Upper lobe of left lung (tissue), 6 donors: ENCODE results near the gene CEP120. TPM values are rescaled to one million over a fixed set of nuclear protein-coding genes. Genes with fewer than 3 reads are reported as not detected.

Experiments
- ATAC-seq, 2 donors: fragments of 200-7000 bp; cut with Tn5 transposase; one replicate each; pipeline ENCODE4 v1.9.1; 2022; ENCODE audit warnings: mild to moderate bottlenecking in 2 of 2, moderate library complexity in 2 of 2; ENCODE audit not compliant: low FRiP score in 2 of 2
- DNase-seq, 2 donors: peaks; one replicate each; pipeline ENCODE4 v3.0.0-alpha.2; 2019 to 2020
- H3K27ac ChIP-seq, 4 donors: fragments of 200-600 bp; sonication (generic); one replicate each; pipeline ENCODE4 v1.5.1; 2016 to 2019
- H3K27me3 ChIP-seq, 4 donors: fragments of 200-600 bp; sonication (generic); one replicate each; pipeline ENCODE4 v1.5.1; 2017 to 2019
- H3K36me3 ChIP-seq, 4 donors: fragments of 200-600 bp; sonication (generic); one replicate each; pipeline ENCODE4 v1.5.1; 2016 to 2019
- H3K4me1 ChIP-seq, 4 donors: fragments of 200-600 bp; sonication (generic); one replicate each; pipeline ENCODE4 v1.5.1; 2018 to 2019
- H3K4me3 ChIP-seq, 4 donors: fragments of 200-600 bp; sonication (generic); one replicate each; pipeline ENCODE4 v1.5.1; 2017 to 2019; ENCODE audit warnings: mild to moderate bottlenecking in 2 of 4, moderate library complexity in 1 of 4
- H3K9me3 ChIP-seq, 4 donors: fragments of 200-600 bp; sonication (generic); one replicate each; pipeline ENCODE4 v1.5.1; 2018 to 2019
- CTCF ChIP-seq, 6 experiments: fragments of 450-650 bp in 4 of 6; fragments of 200-600 bp in 2 of 6; sonication (generic) in 2 of 6; IDR thresholded peaks; one replicate each; pipeline ENCODE4 v1.5.1; 2016 to 2019; ENCODE audit warnings: antibody characterized with exemption in 6 of 6
- EP300 ChIP-seq, 4 donors: sonication (generic); formaldehyde crosslinking; IDR thresholded peaks; one replicate each; pipeline ENCODE4 v1.5.1; 2017; ENCODE audit warnings: antibody characterized with exemption in 4 of 4, control low read depth in 2 of 4
- POLR2A ChIP-seq, 4 donors: fragments of 450-650 bp; IDR thresholded peaks; one replicate each; pipeline ENCODE4 v1.5.1; 2016 to 2017; ENCODE audit warnings: antibody characterized with exemption in 4 of 4, mild to moderate bottlenecking in 2 of 4
- POLR2AphosphoS5 ChIP-seq, 2 donors: sonication (generic); formaldehyde crosslinking; IDR thresholded peaks; one replicate each; pipeline ENCODE4 v1.5.1; 2017; ENCODE audit warnings: antibody characterized with exemption in 2 of 2
- WGBS, 2 donors: methylation state at CpG; one replicate each; pipeline ENCODE4 v1.1.5; 2017 to 2018; 5-methylcytosine and 5-hydroxymethylcytosine counted together
- total RNA-seq, 6 donors: library from RNA; depleted of rRNA in 4 of 6; stranded (reverse); fragments of >200 nt in 4 of 6; gene quantifications; one replicate each; pipeline versions ENCODE4 v1.1.0 to v1.2.1, GENCODE V29; 2016 to 2021
- donor health status: DM: no; HTN: no; CAD: no; lungs with moderate emphysema.
- donor health status: DM: no; HTN: yes; CAD: no; lungs with severe emphysema.

The CEP120 gene
- total RNA-seq, 6 donors from 2014 or later: 13.2 to 43.0 (median 22.1) TPM

GRCh38 chr5:123448017-123448617 lies 24.9 kb upstream of the CEP120 start:
- Histone ChIP-seq H3K4me1 (peaks cover 0 to 6% (median 1%) of the 10 kb centered on the region in 4 donors), H3K27me3 (no peaks in the 10 kb centered on the region), H3K36me3 (no peaks in the 10 kb centered on the region), H3K4me3 (no peak overlapping the region), H3K27ac (no peak overlapping the region), H3K9me3 (no peaks in the 10 kb centered on the region)
- no peak for TF ChIP-seq POLR2AphosphoS5 (IDR thresholded peaks at IDR 0.05)
- TF ChIP-seq CTCF (IDR thresholded peaks at IDR 0.05): no peak
- no peak for TF ChIP-seq EP300 (IDR thresholded peaks at IDR 0.05)
- TF ChIP-seq POLR2A (IDR thresholded peaks at IDR 0.05): no peak
- WGBS, 2 donors: 71 to 90% methylated on average over 3 of the region's 3 CpGs
- ATAC-seq (no peak), DNase-seq (no peak)

- DNase-seq (no peak), ATAC-seq (no peak)
- TF ChIP-seq CTCF (IDR thresholded peaks at IDR 0.05) (no peak), POLR2AphosphoS5 (IDR thresholded peaks at IDR 0.05) (no peak), EP300 (IDR thresholded peaks at IDR 0.05) (no peak), POLR2A (IDR thresholded peaks at IDR 0.05) (no peak)
- 73 to 82% methylated on average over 3 of the region's 3 CpGs for WGBS, 2 donors
- Histone ChIP-seq H3K9me3 (no peaks in the 10 kb centered on the region), H3K27me3 (no peaks in the 10 kb centered on the region), H3K4me3 (no peak overlapping the region), H3K27ac (no peak overlapping the region), H3K4me1 (peaks cover 0 to 4% (median 1%) of the 10 kb centered on the region in 4 donors), H3K36me3 (no peaks in the 10 kb centered on the region)
These were observed 20.8 kb upstream of the CEP120 start for GRCh38 chr5:123444016-123444415.

DNA sequence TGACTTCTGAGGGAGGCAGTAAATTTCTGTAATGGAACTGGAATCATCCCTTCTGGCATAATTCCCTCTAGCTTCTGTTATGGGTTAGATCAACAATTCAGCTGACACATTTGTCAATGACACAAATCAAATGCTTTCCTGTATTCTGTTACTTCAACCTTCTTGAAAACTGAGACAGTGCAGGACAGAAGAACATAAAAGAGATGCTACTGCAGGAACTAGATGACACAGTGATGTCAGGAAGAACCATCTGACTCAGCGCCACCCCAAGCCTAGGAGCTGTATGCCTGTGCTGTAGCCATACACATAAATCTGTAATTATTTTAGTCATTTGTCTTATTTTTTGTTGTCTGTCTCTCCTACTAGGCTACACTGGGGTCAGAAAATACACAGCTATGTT lies 18.2 kb upstream of the CEP120 start:
- Histone ChIP-seq H3K4me1 (peaks cover 0 to 10% (median 3%) of the 10 kb centered on the region in 4 donors), H3K36me3 (no peaks in the 10 kb centered on the region), H3K27me3 (no peaks in the 10 kb centered on the region), H3K27ac (no peak overlapping the region), H3K9me3 (no peaks in the 10 kb centered on the region), H3K4me3 (no peak overlapping the region)
- TF ChIP-seq EP300 (IDR thresholded peaks at IDR 0.05) (no peak), POLR2AphosphoS5 (IDR thresholded peaks at IDR 0.05) (no peak), POLR2A (IDR thresholded peaks at IDR 0.05) (no peak), CTCF (IDR thresholded peaks at IDR 0.05) (no peak)
- no peak for DNase-seq
- ATAC-seq: no peak
- 85 to 93% methylated on average over 1 of the region's 1 CpG for WGBS, 2 donors

GRCh38 chr5:123440456-123441181 lies 17.4 kb upstream of the CEP120 start:
- TF ChIP-seq POLR2AphosphoS5 (IDR thresholded peaks at IDR 0.05): no peak
- no peak for TF ChIP-seq CTCF (IDR thresholded peaks at IDR 0.05)
- H3K36me3 ChIP-seq: no peaks in the 10 kb centered on the region
- H3K9me3 ChIP-seq: no peaks in the 10 kb centered on the region
- no peak for DNase-seq
- no peaks in the 10 kb centered on the region for H3K27me3 ChIP-seq
- H3K4me3 ChIP-seq: no peak overlapping the region
- H3K27ac ChIP-seq: no peak overlapping the region
- WGBS, 2 donors: 88 to 97% methylated on average over 1 of the region's 1 CpG
- ATAC-seq: no peak
- peaks cover 0 to 10% (median 3%) of the 10 kb centered on the region in 4 donors for H3K4me1 ChIP-seq
